ENCODE measurements around the gene RBMS3. TPM values are rescaled to one million over a fixed set of nuclear protein-coding genes. Genes with fewer than 3 reads are reported as not detected.
"Not testable (repeated sequence)": the region's sequence is repeated elsewhere in the genome, so short reads cannot be mapped to it uniquely, and the experiment has no call there.

RBMS3 gene
- total and polyA plus RNA-seq, 12 donors = 8.7 to 90.1 (median 51.2) TPM

GRCh38 chr3:29668233-29668632 is 387.4 kb downstream of the RBMS3 start:
- DNase-seq = no peak
- 94 to 97% (median 95%) methylated on average over 2 of the region's 2 CpGs for WGBS, 4 donors

GRCh38 chr3:29668728-29669127 is 387.9 kb downstream of the RBMS3 start:
- no peak for DNase-seq
- WGBS, 4 donors = 91 to 97% (median 95%) methylated on average over 2 of the region's 2 CpGs
- Histone ChIP-seq H3K36me3 (replicated peaks in 1 of 2) (no peaks in the 10 kb centered on the region), H3K27me3 (no peaks in the 10 kb centered on the region), H3K4me1 (replicated peaks in 1 of 2) (peaks cover 0 to 11% of the 10 kb centered on the region in 2 donors), H3K4me3 (no peak overlapping the region), H3K9me3 (replicated peaks in 1 of 3) (no peaks in the 10 kb centered on the region), H3K27ac (no peak overlapping the region)
- intact Hi-C loops (cut with DNase I) = no loop called here
- no peak for TF ChIP-seq CTCF (IDR thresholded peaks at IDR 0.05)
- TF ChIP-seq POLR2A (IDR thresholded peaks at IDR 0.05) = no peak

More at GRCh38 chr3:29668233-29668632, 387.4 kb downstream of the RBMS3 start:
- no peak for TF ChIP-seq POLR2A (IDR thresholded peaks at IDR 0.05)
- no peak for TF ChIP-seq CTCF (IDR thresholded peaks at IDR 0.05)
- Histone ChIP-seq H3K36me3 (replicated peaks in 1 of 2) (no peaks in the 10 kb centered on the region), H3K4me1 (replicated peaks in 1 of 2) (peaks cover 0 to 16% of the 10 kb centered on the region in 2 donors), H3K27ac (no peak overlapping the region), H3K27me3 (no peaks in the 10 kb centered on the region), H3K4me3 (no peak overlapping the region), H3K9me3 (replicated peaks in 1 of 3) (no peaks in the 10 kb centered on the region)
- intact Hi-C loops (cut with DNase I) = no loop called here

- H3K9me3 ChIP-seq (replicated peaks in 1 of 3); H3K27ac ChIP-seq; H3K4me3 ChIP-seq; H3K36me3 ChIP-seq (replicated peaks in 1 of 2); H3K4me1 ChIP-seq (replicated peaks in 1 of 2); intact Hi-C loops (cut with DNase I); DNase-seq; H3K27me3 ChIP-seq: not testable (repeated sequence)
- 93 to 96% (median 94%) methylated on average over 6 to 7 of the region's 7 CpGs for WGBS, 4 donors
Observed at GRCh38 chr3:29670476-29670875, 389.6 kb downstream of the RBMS3 start.

GRCh38 chr3:29677421-29677820 is 396.6 kb downstream of the RBMS3 start:
- H3K36me3 ChIP-seq (replicated peaks in 1 of 2) = no peaks in the 10 kb centered on the region
- intact Hi-C loops (cut with DNase I) = no loop called here
- H3K4me1 ChIP-seq (replicated peaks in 1 of 2) = peaks cover 0 to 1% of the 10 kb centered on the region in 2 donors
- 75 to 88% (median 84%) methylated on average over 1 of the region's 1 CpG for WGBS, 4 donors
- H3K4me3 ChIP-seq = no peak overlapping the region
- no peak overlapping the region for H3K27ac ChIP-seq
- no peak for TF ChIP-seq CTCF (IDR thresholded peaks at IDR 0.05)
- no peak for TF ChIP-seq POLR2A (IDR thresholded peaks at IDR 0.05)
- no peaks in the 10 kb centered on the region for H3K27me3 ChIP-seq
- H3K9me3 ChIP-seq (replicated peaks in 1 of 3) = no peaks in the 10 kb centered on the region
- DNase-seq = no peak

GRCh38 chr3:29679944-29680343 is 399.1 kb downstream of the RBMS3 start:
- Histone ChIP-seq H3K4me3 (no peak overlapping the region), H3K9me3 (replicated peaks in 1 of 3) (no peaks in the 10 kb centered on the region), H3K27me3 (no peaks in the 10 kb centered on the region), H3K4me1 (replicated peaks in 1 of 2) (peaks cover 0 to 21% of the 10 kb centered on the region in 2 donors), H3K36me3 (replicated peaks in 1 of 2) (no peaks in the 10 kb centered on the region), H3K27ac (no peak overlapping the region)
- WGBS, 4 donors = 58 to 66% (median 62%) methylated on average over 4 of the region's 4 CpGs
- TF ChIP-seq CTCF (IDR thresholded peaks at IDR 0.05) = no peak
- no peak for TF ChIP-seq POLR2A (IDR thresholded peaks at IDR 0.05)
- intact Hi-C loops (cut with DNase I) = no loop called here
- DNase-seq = no peak
